WTC11 (cell line): ENCODE data around the gene INPP5K.

Source experiments
- ATF6 ChIP-seq: sonication (generic); formaldehyde crosslinking; IDR thresholded peaks from 2 replicates; pipeline ENCODE4 v1.8.1; 2023; ENCODE audit warnings: mild to moderate bottlenecking, missing genetic modification reagents
- HMGA2 ChIP-seq: fragments of 250-450 bp; sonication (Bioruptor Pico); IDR thresholded peaks from 2 replicates; pipeline ENCODE4 v1.4.0; 2021; ENCODE audit warnings: mild to moderate bottlenecking, moderate library complexity
- MAX ChIP-seq: sonication (generic); formaldehyde crosslinking; IDR thresholded peaks from 2 replicates; pipeline ENCODE4 v1.8.0; 2022; ENCODE audit warnings: mild to moderate bottlenecking, missing genetic modification reagents
- MXD4 ChIP-seq: fragments of 250-450 bp; sonication (Bioruptor Pico); IDR thresholded peaks from 2 replicates; pipeline ENCODE4 v1.8.0; 2021; ENCODE audit warnings: mild to moderate bottlenecking, moderate library complexity, borderline replicate concordance
- ZNF317 ChIP-seq: sonication (generic); formaldehyde crosslinking; IDR thresholded peaks from 2 replicates; pipeline ENCODE4 v1.8.1; 2023; ENCODE audit warnings: low read depth, mild to moderate bottlenecking, moderate library complexity, missing genetic modification reagents, borderline replicate concordance
- TF ChIP-seq, protein P1 (sequence below): fragments of 200-600 bp; IDR thresholded peaks from 2 replicates; pipeline ENCODE4 v1.8.0; 2022; ENCODE audit warnings: antibody characterized with exemption
- TF ChIP-seq, protein P2 (sequence below): sonication (generic); formaldehyde crosslinking; IDR thresholded peaks from 2 replicates; pipeline ENCODE4 v1.8.0; 2022; ENCODE audit warnings: missing genetic modification reagents

GRCh38 chr17:1486802-1487695 is 29.4 kb downstream of the INPP5K start:
- TF ChIP-seq, protein P1, sequence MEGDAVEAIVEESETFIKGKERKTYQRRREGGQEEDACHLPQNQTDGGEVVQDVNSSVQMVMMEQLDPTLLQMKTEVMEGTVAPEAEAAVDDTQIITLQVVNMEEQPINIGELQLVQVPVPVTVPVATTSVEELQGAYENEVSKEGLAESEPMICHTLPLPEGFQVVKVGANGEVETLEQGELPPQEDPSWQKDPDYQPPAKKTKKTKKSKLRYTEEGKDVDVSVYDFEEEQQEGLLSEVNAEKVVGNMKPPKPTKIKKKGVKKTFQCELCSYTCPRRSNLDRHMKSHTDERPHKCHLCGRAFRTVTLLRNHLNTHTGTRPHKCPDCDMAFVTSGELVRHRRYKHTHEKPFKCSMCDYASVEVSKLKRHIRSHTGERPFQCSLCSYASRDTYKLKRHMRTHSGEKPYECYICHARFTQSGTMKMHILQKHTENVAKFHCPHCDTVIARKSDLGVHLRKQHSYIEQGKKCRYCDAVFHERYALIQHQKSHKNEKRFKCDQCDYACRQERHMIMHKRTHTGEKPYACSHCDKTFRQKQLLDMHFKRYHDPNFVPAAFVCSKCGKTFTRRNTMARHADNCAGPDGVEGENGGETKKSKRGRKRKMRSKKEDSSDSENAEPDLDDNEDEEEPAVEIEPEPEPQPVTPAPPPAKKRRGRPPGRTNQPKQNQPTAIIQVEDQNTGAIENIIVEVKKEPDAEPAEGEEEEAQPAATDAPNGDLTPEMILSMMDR: no peak
- TF ChIP-seq ZNF317 (no peak), MXD4 (CRISPR knock-in tag) (no peak), ATF6 (no peak), HMGA2 (CRISPR knock-in tag) (no peak), MAX (CRISPR knock-in tag) (no peak)
- TF ChIP-seq, protein P2, sequence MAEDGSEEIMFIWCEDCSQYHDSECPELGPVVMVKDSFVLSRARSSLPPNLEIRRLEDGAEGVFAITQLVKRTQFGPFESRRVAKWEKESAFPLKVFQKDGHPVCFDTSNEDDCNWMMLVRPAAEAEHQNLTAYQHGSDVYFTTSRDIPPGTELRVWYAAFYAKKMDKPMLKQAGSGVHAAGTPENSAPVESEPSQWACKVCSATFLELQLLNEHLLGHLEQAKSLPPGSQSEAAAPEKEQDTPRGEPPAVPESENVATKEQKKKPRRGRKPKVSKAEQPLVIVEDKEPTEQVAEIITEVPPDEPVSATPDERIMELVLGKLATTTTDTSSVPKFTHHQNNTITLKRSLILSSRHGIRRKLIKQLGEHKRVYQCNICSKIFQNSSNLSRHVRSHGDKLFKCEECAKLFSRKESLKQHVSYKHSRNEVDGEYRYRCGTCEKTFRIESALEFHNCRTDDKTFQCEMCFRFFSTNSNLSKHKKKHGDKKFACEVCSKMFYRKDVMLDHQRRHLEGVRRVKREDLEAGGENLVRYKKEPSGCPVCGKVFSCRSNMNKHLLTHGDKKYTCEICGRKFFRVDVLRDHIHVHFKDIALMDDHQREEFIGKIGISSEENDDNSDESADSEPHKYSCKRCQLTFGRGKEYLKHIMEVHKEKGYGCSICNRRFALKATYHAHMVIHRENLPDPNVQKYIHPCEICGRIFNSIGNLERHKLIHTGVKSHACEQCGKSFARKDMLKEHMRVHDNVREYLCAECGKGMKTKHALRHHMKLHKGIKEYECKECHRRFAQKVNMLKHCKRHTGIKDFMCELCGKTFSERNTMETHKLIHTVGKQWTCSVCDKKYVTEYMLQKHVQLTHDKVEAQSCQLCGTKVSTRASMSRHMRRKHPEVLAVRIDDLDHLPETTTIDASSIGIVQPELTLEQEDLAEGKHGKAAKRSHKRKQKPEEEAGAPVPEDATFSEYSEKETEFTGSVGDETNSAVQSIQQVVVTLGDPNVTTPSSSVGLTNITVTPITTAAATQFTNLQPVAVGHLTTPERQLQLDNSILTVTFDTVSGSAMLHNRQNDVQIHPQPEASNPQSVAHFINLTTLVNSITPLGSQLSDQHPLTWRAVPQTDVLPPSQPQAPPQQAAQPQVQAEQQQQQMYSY (CRISPR knock-in tag): no peak
